Fibroblast of lung (primary cell): Measurements from ENCODE around the gene SPATA20. TPM values are rescaled to one million over a fixed set of nuclear protein-coding genes. Genes with fewer than 3 reads are reported as not detected.
A peak's percentile ranks its signal among the peaks of the same experiment; 100 is the strongest.

Source experiments
- DNase-seq, 2 donors: peaks; one replicate each; pipeline versions ENCODE4 v3.0.0 to v3.0.0-alpha.2; 2010; ENCODE audit warnings: low read depth in 2 of 2
- H2AFZ ChIP-seq: 2 replicates; pipeline ENCODE4 v1.5.1; 2012; ENCODE audit warnings: low read length, control low read depth, inconsistent platforms
- H3K27ac ChIP-seq: 2 replicates; pipeline ENCODE4 v1.5.1; 2011; ENCODE audit warnings: low read length, control low read depth; ENCODE audit not compliant: insufficient read depth
- H3K27me3 ChIP-seq: 2 replicates; pipeline ENCODE4 v1.5.1; 2011; ENCODE audit warnings: mild to moderate bottlenecking, low read length; ENCODE audit not compliant: control insufficient read depth, insufficient read depth
- H3K36me3 ChIP-seq: 2 replicates; pipeline ENCODE4 v1.5.1; 2011; ENCODE audit warnings: low read length; ENCODE audit not compliant: control insufficient read depth, insufficient read depth
- H3K4me1 ChIP-seq: 2 replicates; pipeline ENCODE4 v1.5.1; 2011; ENCODE audit warnings: low read length; ENCODE audit not compliant: control insufficient read depth, insufficient read depth; ENCODE audit errors: extremely low read depth
- H3K4me2 ChIP-seq: 2 replicates; pipeline ENCODE4 v1.5.1; 2011; ENCODE audit warnings: low read length, control low read depth; ENCODE audit not compliant: insufficient read depth; ENCODE audit errors: extremely low read depth
- H3K4me3 ChIP-seq, 4 experiments: fragments of 200-600 bp in 1 of 4; sonication (generic) in 1 of 4; replicated peaks in 1 of 4; 2 replicates each; pipeline ENCODE4 v1.5.1; 2011 to 2016; ENCODE audit warnings: low read length in 4 of 4, low read depth in 3 of 4, mild to moderate bottlenecking in 3 of 4, control low read depth in 2 of 4, inconsistent platforms in 1 of 4, mixed read lengths in 1 of 4; ENCODE audit not compliant: insufficient read depth in 1 of 4; ENCODE audit errors: control extremely low read depth in 1 of 4
- H3K79me2 ChIP-seq: 2 replicates; pipeline ENCODE4 v1.5.1; 2012; ENCODE audit warnings: mild to moderate bottlenecking, low read length, inconsistent platforms; ENCODE audit not compliant: control insufficient read depth, insufficient read depth
- H3K9ac ChIP-seq: 2 replicates; pipeline ENCODE4 v1.5.1; 2011; ENCODE audit warnings: mild to moderate bottlenecking, low read length, control low read depth; ENCODE audit not compliant: insufficient read depth
- H3K9me3 ChIP-seq: 2 replicates; pipeline ENCODE4 v1.5.1; 2012; ENCODE audit warnings: low read depth, low read length; ENCODE audit not compliant: control insufficient read depth, insufficient read depth
- H4K20me1 ChIP-seq: 2 replicates; pipeline ENCODE4 v1.5.1; 2011; ENCODE audit warnings: low read length; ENCODE audit not compliant: control insufficient read depth, insufficient read depth; ENCODE audit errors: extremely low read depth
- EZH2 ChIP-seq: IDR thresholded peaks from 2 replicates; pipeline ENCODE4 v1.5.1; 2012; ENCODE audit warnings: low read length, control low read depth, mild to moderate bottlenecking; ENCODE audit errors: missing control alignments
- polyA plus RNA-seq, 2 donors: library from polyadenylated mRNA; depleted of rRNA in 1 of 2; stranded (reverse) in 1 of 2; unstranded in 1 of 2; fragments of >200 nt; gene quantifications; 2 replicates each; pipeline ENCODE4 v1.2.1, GENCODE V29; 2011 to 2012; ENCODE audit warnings: missing spikeins in 1 of 2
- total RNA-seq: library from RNA; depleted of rRNA; stranded (reverse); fragments of >200 nt; gene quantifications from 2 replicates; pipeline ENCODE4 v1.2.1, GENCODE V29; 2014
- TF ChIP-seq, protein P1 (sequence below), 2 donors: IDR thresholded peaks in 1 of 2; conservative IDR thresholded peaks in 1 of 2; 1 replicate in 1 of 2; 2 replicates in 1 of 2; pipeline ENCODE4 v1.5.1; 2011 to 2012; ENCODE audit warnings: low read length in 2 of 2, control low read depth in 1 of 2, inconsistent platforms in 1 of 2, low read depth in 1 of 2, mild to moderate bottlenecking in 1 of 2

Gene SPATA20
- total and polyA plus RNA-seq, 2 donors (not counting 1 experiment from before 2014, with no cell fraction given), result 21.6 to 119 TPM

DNA sequence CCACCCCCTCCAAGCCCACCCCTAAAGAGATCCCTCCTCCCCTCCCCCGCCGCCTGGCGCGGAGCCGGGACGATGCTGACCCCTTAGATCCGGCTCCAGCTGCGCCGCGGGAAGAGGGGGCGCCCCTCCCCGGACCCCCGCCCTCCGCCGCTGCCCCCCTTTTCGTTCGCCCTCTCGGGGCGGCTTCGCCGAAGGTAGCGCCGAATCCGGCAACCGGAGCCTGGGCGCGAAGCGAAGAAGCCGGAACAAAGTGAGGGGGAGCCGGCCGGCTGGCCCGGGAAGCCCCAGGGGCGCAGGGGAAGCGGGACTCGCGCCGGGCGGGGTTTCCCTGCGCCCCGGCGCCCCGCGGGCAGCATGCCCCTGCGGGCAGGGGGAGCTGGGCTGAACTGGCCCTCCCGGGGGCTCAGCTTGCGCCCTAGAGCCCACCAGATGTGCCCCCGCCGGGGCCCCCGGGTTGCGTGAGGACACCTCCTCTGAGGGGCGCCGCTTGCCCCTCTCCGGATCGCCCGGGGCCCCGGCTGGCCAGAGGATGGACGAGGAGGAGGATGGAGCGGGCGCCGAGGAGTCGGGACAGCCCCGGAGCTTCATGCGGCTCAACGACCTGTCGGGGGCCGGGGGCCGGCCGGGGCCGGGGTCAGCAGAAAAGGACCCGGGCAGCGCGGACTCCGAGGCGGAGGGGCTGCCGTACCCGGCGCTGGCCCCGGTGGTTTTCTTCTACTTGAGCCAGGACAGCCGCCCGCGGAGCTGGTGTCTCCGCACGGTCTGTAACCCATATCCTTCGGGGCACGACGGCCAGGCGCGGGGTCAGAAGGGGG lies 14.2 kb downstream of the SPATA20 start:
- DNase-seq, result no peak
- peak overlapping the region; percentile 59 for H3K4me2 ChIP-seq
- H3K4me3 ChIP-seq, result peak overlapping the region in 2 of 4 experiments; percentile 4 to 60

DNA sequence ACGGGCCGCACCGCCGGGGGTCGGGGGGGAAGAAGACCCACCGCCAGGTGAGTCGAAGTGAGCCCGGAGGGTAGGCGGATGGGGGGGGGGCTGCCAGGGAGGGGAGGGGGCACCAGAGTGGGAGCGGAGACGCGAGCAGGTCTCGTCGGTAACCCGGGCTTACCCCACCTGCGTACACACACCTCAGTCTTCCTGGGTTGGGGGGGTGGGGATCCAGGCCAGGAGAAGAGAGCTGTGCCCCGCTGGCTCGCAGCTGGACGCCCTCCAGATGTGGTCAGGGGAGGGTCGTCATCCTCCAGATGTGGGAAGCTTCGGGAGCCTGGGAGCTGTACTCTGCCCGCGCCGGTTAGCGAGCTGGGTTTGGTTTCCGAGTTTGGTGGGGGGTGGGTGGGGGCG lies 14.8 kb downstream of the SPATA20 start:
- no peak overlapping the region for H3K9ac ChIP-seq
- DNase-seq, result no peak
- no peak overlapping the region for H3K4me3 ChIP-seq
- H4K20me1 ChIP-seq, result no peaks in the 10 kb centered on the region
- H3K36me3 ChIP-seq, result no peaks in the 10 kb centered on the region
- peaks cover 52% of the 10 kb centered on the region for H3K27me3 ChIP-seq
- H3K4me1 ChIP-seq, result peaks cover 17% of the 10 kb centered on the region
- H3K27ac ChIP-seq, result no peak overlapping the region
- no peak overlapping the region for H3K4me2 ChIP-seq
- H2AFZ ChIP-seq, result no peak overlapping the region
- no peaks in the 10 kb centered on the region for H3K9me3 ChIP-seq
- H3K79me2 ChIP-seq, result no peaks in the 10 kb centered on the region
- TF ChIP-seq EZH2, result no peak
- TF ChIP-seq, protein P1, sequence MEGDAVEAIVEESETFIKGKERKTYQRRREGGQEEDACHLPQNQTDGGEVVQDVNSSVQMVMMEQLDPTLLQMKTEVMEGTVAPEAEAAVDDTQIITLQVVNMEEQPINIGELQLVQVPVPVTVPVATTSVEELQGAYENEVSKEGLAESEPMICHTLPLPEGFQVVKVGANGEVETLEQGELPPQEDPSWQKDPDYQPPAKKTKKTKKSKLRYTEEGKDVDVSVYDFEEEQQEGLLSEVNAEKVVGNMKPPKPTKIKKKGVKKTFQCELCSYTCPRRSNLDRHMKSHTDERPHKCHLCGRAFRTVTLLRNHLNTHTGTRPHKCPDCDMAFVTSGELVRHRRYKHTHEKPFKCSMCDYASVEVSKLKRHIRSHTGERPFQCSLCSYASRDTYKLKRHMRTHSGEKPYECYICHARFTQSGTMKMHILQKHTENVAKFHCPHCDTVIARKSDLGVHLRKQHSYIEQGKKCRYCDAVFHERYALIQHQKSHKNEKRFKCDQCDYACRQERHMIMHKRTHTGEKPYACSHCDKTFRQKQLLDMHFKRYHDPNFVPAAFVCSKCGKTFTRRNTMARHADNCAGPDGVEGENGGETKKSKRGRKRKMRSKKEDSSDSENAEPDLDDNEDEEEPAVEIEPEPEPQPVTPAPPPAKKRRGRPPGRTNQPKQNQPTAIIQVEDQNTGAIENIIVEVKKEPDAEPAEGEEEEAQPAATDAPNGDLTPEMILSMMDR (conservative IDR thresholded peaks at IDR 0.05 in 1 of 2, IDR thresholded peaks at IDR 0.05 in 1 of 2; ENCODE audit: low read depth in 1 of 2, low read length in 2 of 2), result no peak

More for the DNA sequence above, 14.2 kb downstream of the SPATA20 start:
- H4K20me1 ChIP-seq, result no peaks in the 10 kb centered on the region
- H3K4me1 ChIP-seq, result peaks cover 17% of the 10 kb centered on the region
- H3K79me2 ChIP-seq, result no peaks in the 10 kb centered on the region
- H3K27ac ChIP-seq, result no peak overlapping the region
- peaks cover 46% of the 10 kb centered on the region for H3K27me3 ChIP-seq
- no peaks in the 10 kb centered on the region for H3K9me3 ChIP-seq
- no peaks in the 10 kb centered on the region for H3K36me3 ChIP-seq
- no peak overlapping the region for H2AFZ ChIP-seq
- TF ChIP-seq EZH2, result peak; percentile 92
- TF ChIP-seq, protein P1 (conservative IDR thresholded peaks at IDR 0.05 in 1 of 2, IDR thresholded peaks at IDR 0.05 in 1 of 2; ENCODE audit: low read depth in 1 of 2, low read length in 2 of 2), result no peak
- no peak overlapping the region for H3K9ac ChIP-seq

DNA sequence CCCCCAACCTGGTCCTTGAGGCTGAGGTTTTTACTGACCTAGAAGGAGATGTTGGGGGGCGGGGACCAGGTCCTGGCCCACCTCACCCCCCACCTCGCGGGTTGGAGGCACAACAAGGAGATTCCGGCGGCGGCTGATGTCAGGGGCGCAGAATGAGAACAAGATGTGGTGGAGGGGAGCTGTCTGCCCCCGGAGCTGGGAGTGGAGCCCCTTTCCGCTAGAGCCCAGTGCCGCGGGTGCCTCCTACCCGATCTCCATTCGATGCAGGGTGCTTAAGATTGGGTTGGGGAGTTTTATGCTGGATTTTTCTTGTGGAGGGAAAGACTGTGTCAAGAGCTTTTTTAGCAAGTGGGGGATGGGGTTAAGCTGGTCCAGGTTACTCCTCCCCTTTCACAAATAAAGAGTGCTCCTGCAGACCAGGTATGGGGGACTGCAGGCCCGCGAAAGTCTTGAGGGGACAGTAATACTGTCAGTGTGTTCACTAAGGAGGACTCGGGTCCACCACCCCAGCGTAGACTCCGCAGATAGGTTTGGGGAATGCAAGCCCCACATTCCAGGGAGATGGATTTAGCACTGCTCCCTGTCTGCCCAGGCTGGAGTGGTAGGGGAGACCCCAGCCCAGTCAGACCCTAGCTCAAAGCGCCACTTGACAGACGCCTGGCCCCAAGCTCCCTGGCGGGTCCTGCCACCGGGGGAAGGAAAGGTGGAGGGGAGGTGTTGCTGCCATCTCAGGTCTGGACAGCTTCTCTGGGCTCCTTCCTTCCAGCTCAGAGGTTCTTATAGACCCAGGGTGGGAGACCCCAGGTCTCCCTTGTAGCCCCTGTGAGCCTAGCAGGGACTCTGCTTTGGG lies 15.5 kb downstream of the SPATA20 start:
- Histone ChIP-seq H3K9ac (no peak overlapping the region), H4K20me1 (no peaks in the 10 kb centered on the region), H2AFZ (no peak overlapping the region), H3K9me3 (no peaks in the 10 kb centered on the region), H3K4me1 (peaks cover 17% of the 10 kb centered on the region), H3K79me2 (no peaks in the 10 kb centered on the region), H3K27me3 (peaks cover 58% of the 10 kb centered on the region), H3K4me2 (no peak overlapping the region), H3K4me3 (peak overlapping the region in 1 of 4 experiments; percentile 30), H3K27ac (no peak overlapping the region), H3K36me3 (no peaks in the 10 kb centered on the region)
- TF ChIP-seq, protein P1 (conservative IDR thresholded peaks at IDR 0.05 in 1 of 2, IDR thresholded peaks at IDR 0.05 in 1 of 2; ENCODE audit: low read depth in 1 of 2, low read length in 2 of 2), result no peak
- TF ChIP-seq EZH2, result peak; percentile 99
- no peak for DNase-seq
